Ovary (tissue), 9 donors: ENCODE results near the gene OTUD6A. TPM values are rescaled to one million over a fixed set of nuclear protein-coding genes. Genes with fewer than 3 reads are reported as not detected.

Experiments
- DNase-seq, 5 donors: peaks; one replicate each; pipeline ENCODE4 v3.0.0-alpha.2; 2019 to 2020
- H3K27ac ChIP-seq, 2 donors: fragments of 200-600 bp; one replicate each; pipeline versions ENCODE4 v1.5.1 to v1.8.0; 2019 to 2022
- H3K27me3 ChIP-seq: fragments of 200-600 bp; one replicate; pipeline ENCODE4 v1.8.0; 2022
- H3K36me3 ChIP-seq: fragments of 200-600 bp; sonication (generic); one replicate; pipeline ENCODE4 v1.5.1; 2019
- H3K4me1 ChIP-seq: one replicate; pipeline ENCODE4 v1.8.1; 2013; ENCODE audit warnings: mild to moderate bottlenecking, moderate library complexity; ENCODE audit not compliant: insufficient read depth
- H3K4me3 ChIP-seq: fragments of 200-600 bp; sonication (generic); one replicate; pipeline ENCODE4 v1.5.1; 2017
- H3K9me3 ChIP-seq, 2 donors: fragments of 200-600 bp in 1 of 2; sonication (generic) in 1 of 2; one replicate each; pipeline versions ENCODE4 v1.5.1 to v1.8.1; 2013 to 2019; ENCODE audit warnings: mild to moderate bottlenecking in 1 of 2, moderate library complexity in 1 of 2
- CTCF ChIP-seq, 3 donors: fragments of 450-650 bp in 2 of 3; fragments of 200-600 bp in 1 of 3; IDR thresholded peaks; one replicate each; pipeline versions ENCODE4 v1.5.1 to v1.8.0; 2016 to 2022; ENCODE audit warnings: antibody characterized with exemption in 3 of 3, mild to moderate bottlenecking in 1 of 3
- EP300 ChIP-seq: sonication (generic); formaldehyde crosslinking; IDR thresholded peaks from one replicate; pipeline ENCODE4 v1.6.1; 2017; ENCODE audit warnings: antibody characterized with exemption
- POLR2A ChIP-seq: fragments of 450-650 bp; IDR thresholded peaks from one replicate; pipeline ENCODE4 v1.6.1; 2017; ENCODE audit warnings: antibody characterized with exemption, mild to moderate bottlenecking, moderate library complexity
- WGBS, 3 donors: extraction: QIAGEN DNeasy Blood & Tissue Kit in 1 of 3; methylation state at CpG; one replicate each; pipeline versions ENCODE4 v1.1.5 to v1.1.7; 2013 to 2017; 5-methylcytosine and 5-hydroxymethylcytosine counted together
- intact Hi-C, 4 donors: fragments of 100-400 bp; cut with DNase I; formaldehyde crosslinking; loops; one replicate each; pipeline versions ENCODE4 v1.11.0 to v1.15.1; 2022 to 2023
- polyA plus RNA-seq, 2 donors: library from polyadenylated mRNA; stranded (reverse); fragments of 200-250 nt in 1 of 2; fragments of 350-450 nt in 1 of 2; fragmentation: Illumina TruSeq in 1 of 2; extraction: RNeasy Lipid Tissue Mini Kit (QIAGEN cat#74804) in 1 of 2; gene quantifications; one replicate each; pipeline ENCODE4 v1.2.3, GENCODE V29; 2013 to 2014
- total RNA-seq, 7 donors: library from RNA; depleted of rRNA in 2 of 7; stranded (reverse); fragments of >200 nt in 2 of 7; fragmentation: NEBNext Ultra II Directional in 3 of 7; extraction: Animal tissue kit (Norgen Biotek cat#: 25700) in 3 of 7; gene quantifications; one replicate each; pipeline versions ENCODE4 v1.1.0 to v1.2.4, GENCODE V29; 2016 to 2023
- donor health status: DM: no; HTN: no; CAD: no; lungs with moderate emphysema.
- donor health status: DM: no; HTN: no; CAD: no.
- donor health status: Bipolar disorder and iron deficiency.
- donor health status: DM: yes; HTN: yes; CAD: no.
- donor health status: DM: no; HTN: no; CAD: no.
- donor health status: DM: yes; HTN: yes; CAD: no.

The OTUD6A gene
- total and polyA plus RNA-seq, 9 donors = not detected

GRCh38 chrX:70042399-70043371, 19.6 kb upstream of the OTUD6A start:
- intact Hi-C loops = no loop called here
- H3K9me3 ChIP-seq = no peaks in the 10 kb centered on the region
- H3K36me3 ChIP-seq = no peaks in the 10 kb centered on the region
- WGBS, 3 donors = 78 to 83% (median 78%) methylated on average over 11 of the region's 11 CpGs
- H3K27ac ChIP-seq = no peak overlapping the region
- H3K4me1 ChIP-seq = no peaks in the 10 kb centered on the region
- no peak for DNase-seq
- no peak overlapping the region for H3K4me3 ChIP-seq
- no peak for TF ChIP-seq EP300
- no peak for TF ChIP-seq POLR2A
- TF ChIP-seq CTCF (IDR thresholded peaks at IDR 0.05) = no peak
- H3K27me3 ChIP-seq = no peaks in the 10 kb centered on the region

- intact Hi-C loops = no loop called here
- Histone ChIP-seq H3K36me3 (no peaks in the 10 kb centered on the region), H3K9me3 (no peaks in the 10 kb centered on the region), H3K27ac (no peak overlapping the region), H3K4me3 (no peak overlapping the region), H3K27me3 (no peaks in the 10 kb centered on the region), H3K4me1 (no peaks in the 10 kb centered on the region)
- TF ChIP-seq POLR2A (no peak), EP300 (no peak), CTCF (IDR thresholded peaks at IDR 0.05) (no peak)
- no peak for DNase-seq
- 81 to 87% (median 86%) methylated on average over 9 of the region's 9 CpGs for WGBS, 3 donors
These were observed 18.6 kb upstream of the OTUD6A start for GRCh38 chrX:70043685-70044084.

GRCh38 chrX:70044541-70045245, 17.6 kb upstream of the OTUD6A start:
- intact Hi-C loops = no loop called here
- no peaks in the 10 kb centered on the region for H3K4me1 ChIP-seq
- WGBS, 3 donors = 55 to 64% (median 58%) methylated on average over 4 of the region's 4 CpGs
- H3K27ac ChIP-seq = no peak overlapping the region
- H3K36me3 ChIP-seq = no peaks in the 10 kb centered on the region
- no peaks in the 10 kb centered on the region for H3K9me3 ChIP-seq
- no peaks in the 10 kb centered on the region for H3K27me3 ChIP-seq
- no peak overlapping the region for H3K4me3 ChIP-seq
- TF ChIP-seq CTCF (IDR thresholded peaks at IDR 0.05) = no peak
- no peak for DNase-seq

GRCh38 chrX:70046978-70047377, 15.3 kb upstream of the OTUD6A start:
- Histone ChIP-seq H3K36me3 (no peaks in the 10 kb centered on the region), H3K27me3 (no peaks in the 10 kb centered on the region), H3K4me1 (no peaks in the 10 kb centered on the region), H3K27ac (no peak overlapping the region), H3K9me3 (no peaks in the 10 kb centered on the region), H3K4me3 (no peak overlapping the region)
- no peak for DNase-seq
- TF ChIP-seq EP300 = no peak
- intact Hi-C loops = no loop called here

- Histone ChIP-seq H3K4me1 (no peaks in the 10 kb centered on the region), H3K27me3 (no peaks in the 10 kb centered on the region), H3K36me3 (no peaks in the 10 kb centered on the region), H3K9me3 (no peaks in the 10 kb centered on the region), H3K27ac (no peak overlapping the region), H3K4me3 (no peak overlapping the region)
- TF ChIP-seq CTCF (IDR thresholded peaks at IDR 0.05) (no peak), EP300 (no peak), POLR2A (no peak)
- DNase-seq = no peak
- intact Hi-C loops = no loop called here
- 73 to 80% (median 74%) methylated on average over 3 of the region's 3 CpGs for WGBS, 3 donors
These were observed 12.9 kb upstream of the OTUD6A start for GRCh38 chrX:70049406-70049805.
